ENCODE data around the gene SLC9A4.

Gene SLC9A4

DNA sequence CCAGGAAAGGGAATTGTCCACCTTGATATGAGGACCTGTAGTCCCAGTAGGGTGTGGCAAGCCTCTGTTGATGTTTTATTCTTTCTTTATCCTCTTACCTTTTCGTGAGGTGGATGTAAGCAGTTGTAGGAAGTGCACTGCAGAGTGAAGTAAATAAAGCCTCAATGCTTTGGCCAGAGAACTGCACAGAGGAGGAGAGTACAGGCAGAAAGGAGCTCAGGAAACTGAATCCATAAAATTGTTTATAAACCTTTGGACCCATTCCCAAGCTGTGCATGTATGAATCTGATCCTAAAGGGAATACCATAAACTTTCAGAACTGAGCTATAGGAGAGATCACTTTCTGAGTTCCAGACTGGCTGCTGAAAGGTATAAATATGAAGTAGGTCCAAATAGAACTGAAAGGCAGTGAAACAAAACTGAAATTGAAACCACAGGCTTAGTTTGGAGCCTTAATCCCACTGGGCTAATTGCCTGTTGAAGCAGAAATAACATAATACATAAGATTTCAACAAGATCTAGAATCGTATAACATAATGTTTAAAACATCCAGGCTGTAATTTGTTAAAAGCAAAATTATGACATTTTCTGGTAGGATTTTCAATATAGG, 17.9 kb upstream of the SLC9A4 start:
- no peak for DNase-seq

- no peak for DNase-seq
These were observed 12.6 kb upstream of the SLC9A4 start for GRCh38 chr2:102460467-102460866.

DNA sequence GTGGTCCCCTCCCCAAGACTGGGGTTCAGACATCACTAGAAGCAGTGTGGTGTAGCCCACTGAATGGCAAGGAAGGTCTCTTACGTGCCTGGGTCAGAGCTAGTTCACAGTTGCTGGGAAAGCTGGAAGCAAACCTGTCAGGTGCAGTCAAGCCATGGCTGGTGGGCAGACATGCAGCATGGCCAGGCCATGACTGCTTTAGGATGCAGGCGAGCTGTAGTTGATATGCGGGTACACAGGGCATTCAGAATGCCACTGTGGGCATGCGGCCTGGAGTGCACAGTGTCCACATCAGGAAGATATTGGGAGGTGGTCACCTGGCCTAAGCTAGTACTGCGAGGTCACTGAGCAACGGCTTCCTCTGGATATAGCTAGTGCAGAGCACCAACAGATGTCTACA, 11.8 kb upstream of the SLC9A4 start:
- DNase-seq: no peak

GRCh38 chr2:102463160-102463559, 9.9 kb upstream of the SLC9A4 start:
- no peak for DNase-seq

DNA sequence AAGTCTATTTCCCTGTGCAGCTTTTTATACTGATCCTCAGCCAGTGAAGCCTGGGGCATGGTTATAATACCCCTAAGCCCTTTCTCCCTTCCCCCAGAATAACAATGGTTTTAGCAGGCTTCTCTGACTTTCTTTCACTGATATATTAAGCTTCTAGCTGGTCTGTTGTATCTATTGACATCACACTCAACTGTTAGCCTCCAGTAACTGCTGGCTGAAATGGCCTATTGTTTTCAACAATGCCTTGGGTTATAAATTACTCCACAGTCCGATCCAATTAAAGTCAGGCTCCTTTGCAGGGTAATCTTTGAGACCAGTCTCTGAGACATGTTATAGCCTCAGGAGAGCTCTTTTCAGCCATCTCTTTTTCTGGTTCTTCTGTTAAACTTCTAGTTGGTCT, 2.9 kb upstream of the SLC9A4 start:
- no peak for DNase-seq

- DNase-seq: no peak
These were observed 605 bp downstream of the SLC9A4 start for GRCh38 chr2:102473631-102474030.

- no peak for DNase-seq
These were observed 1.8 kb downstream of the SLC9A4 start for GRCh38 chr2:102474785-102475184.

DNA sequence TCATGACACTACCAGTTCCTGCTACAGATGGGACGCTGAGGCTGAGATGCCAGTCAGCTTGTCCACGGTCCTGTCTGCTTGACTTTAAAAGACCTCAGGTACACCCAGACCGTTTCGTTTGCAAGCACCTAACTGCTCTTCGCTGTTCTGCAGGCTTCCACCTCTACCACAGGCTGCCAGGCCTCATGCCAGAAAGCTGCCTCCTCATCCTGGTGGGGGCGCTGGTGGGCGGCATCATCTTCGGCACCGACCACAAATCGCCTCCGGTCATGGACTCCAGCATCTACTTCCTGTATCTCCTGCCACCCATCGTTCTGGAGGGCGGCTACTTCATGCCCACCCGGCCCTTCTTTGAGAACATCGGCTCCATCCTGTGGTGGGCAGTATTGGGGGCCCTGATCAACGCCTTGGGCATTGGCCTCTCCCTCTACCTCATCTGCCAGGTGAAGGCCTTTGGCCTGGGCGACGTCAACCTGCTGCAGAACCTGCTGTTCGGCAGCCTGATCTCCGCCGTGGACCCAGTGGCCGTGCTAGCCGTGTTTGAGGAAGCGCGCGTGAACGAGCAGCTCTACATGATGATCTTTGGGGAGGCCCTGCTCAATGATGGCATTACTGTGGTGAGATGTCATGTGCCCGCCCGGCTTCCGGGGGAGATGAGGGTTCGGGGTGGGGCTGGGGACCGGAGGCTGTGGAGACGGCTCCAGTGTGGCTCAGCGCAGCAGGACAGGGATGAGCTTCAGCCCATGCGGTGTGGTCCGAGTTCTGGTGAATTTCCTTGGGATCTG, 5.9 kb downstream of the SLC9A4 start:
- no peak for DNase-seq

DNA sequence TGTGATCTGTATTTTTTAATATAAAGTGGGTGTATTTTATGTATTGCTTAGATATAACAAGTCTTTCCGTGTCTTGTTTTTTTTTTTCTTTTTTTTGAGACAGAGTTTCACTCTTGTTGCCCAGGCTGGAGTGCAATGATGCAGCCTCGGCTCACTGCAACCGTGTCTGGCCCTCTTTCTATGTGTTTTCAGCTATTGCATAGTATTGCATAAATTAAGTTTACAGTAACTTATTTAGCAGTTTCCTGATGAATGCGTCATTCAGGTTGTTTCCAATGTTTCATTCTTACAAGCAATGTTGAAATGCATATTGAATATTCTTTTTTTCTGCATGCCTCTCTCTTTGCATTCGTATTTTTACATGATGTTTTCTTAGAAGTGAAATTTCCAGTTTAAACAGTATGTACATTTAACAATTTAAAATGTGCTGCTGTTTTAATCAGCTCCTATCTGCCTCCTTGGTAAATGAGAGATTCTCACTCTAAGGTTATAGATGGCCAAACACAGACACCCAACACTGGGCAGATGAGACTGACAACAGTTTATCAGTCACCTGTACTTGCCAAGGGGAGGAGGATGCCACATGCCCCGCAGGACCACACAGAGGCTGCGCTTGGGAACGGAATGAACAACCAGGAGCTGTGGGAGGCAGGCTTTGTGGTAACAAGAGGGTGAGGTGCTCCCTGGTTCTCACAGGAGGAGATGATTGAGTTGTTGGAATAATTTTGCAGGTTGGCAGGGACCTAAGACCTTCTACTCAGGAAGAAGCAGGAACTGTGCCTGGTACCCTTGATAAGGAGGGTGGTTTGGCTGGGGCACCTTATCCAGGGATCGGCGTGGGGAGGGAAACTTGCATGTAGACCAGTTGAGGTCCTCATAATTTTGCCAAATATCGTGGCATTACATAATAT, 7.5 kb downstream of the SLC9A4 start:
- DNase-seq: no peak

GRCh38 chr2:102481931-102482330, 8.9 kb downstream of the SLC9A4 start:
- DNase-seq: no peak

DNA sequence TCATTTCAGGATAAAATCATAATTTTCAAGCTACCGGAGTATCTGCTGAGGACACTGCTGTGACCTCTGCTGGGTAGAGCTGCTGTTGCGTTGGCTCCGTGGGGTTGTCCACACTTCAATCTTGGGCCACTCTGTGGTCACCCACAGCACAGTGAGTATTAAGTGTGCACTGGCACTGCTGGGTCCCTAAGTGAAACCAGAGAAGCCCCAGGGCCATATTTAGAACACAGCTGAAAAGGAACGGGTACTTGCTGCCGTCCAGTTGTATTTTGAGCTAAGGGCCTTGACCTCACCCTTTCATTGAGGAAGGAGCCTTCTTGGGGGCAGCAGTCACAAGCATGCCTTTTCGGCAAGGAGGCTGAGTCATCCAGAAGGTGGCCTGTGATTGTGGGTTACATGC, 10.1 kb downstream of the SLC9A4 start:
- no peak for DNase-seq

DNA sequence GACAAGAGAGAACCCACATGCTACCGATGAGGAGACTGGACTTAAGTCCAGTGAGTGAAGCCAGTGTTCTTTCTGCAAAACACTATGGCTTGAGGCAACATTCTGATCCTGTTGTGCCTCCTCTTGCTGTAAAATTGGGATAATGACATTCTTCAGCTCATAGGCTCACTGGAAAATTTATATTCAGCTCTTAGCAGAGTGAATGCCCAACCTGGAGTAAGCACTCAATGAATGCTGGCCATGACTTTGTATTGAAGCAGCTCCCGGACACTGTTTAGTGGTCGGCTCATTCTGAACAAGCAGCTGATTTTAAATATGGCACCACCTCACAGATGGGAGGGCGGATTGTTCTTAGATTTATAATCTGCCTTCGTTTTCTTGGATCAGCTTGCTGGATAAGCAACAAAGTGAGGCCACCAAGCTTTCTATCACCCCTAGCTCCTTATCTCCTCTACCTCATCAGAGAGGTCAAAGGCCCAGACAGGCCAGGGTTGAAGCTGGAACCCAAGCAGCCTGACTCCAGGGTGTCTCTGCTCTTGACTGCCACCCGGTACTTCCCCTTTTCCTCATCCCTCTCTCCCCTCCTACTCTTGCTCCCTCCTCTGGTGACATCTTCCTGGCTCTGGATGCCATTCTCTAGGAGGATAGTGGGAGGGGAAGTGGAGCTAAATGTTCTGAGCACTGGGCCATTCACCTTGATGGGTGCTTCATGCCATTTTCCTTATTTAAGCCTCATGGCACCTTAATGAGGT, 11.5 kb downstream of the SLC9A4 start:
- DNase-seq: no peak

DNA sequence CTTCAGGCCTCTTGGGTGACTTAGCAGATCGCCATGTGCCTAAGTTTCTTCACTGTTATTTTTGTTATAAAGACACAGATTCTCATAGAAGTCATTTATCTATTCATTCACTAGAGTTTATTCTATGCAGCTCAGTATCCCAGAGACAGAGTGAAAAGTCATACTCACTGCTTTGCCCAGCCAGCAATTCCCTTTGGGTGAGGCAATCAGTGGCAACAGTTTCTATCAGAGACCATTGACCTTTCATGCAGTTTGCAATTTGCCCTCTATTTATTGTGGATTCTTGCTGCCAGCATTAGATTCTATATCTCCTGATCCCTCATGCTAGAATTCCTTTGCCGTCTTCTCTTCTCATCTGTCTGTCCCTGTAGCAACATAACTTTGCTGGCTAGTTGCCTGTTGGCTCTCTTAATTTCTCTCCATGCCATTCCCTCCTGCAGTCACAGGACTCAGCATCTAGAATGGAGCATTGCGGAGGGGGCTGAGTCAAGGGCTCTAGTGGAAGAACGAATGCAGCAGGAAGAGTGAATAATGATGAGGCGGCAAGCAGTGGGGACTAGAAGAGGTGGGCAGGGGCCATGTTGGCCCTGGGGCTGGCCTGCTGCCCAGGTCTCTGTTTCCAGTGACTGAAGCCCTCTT, 12.2 kb downstream of the SLC9A4 start:
- no peak for DNase-seq

- no peak for DNase-seq
These were observed 14.1 kb downstream of the SLC9A4 start for GRCh38 chr2:102486941-102487702.

GRCh38 chr2:102487761-102488462, 14.9 kb downstream of the SLC9A4 start:
- no peak for DNase-seq

- DNase-seq: no peak
These were observed 16.6 kb downstream of the SLC9A4 start for GRCh38 chr2:102489646-102490045.

GRCh38 chr2:102492006-102492405, 19.0 kb downstream of the SLC9A4 start:
- no peak for DNase-seq

DNA sequence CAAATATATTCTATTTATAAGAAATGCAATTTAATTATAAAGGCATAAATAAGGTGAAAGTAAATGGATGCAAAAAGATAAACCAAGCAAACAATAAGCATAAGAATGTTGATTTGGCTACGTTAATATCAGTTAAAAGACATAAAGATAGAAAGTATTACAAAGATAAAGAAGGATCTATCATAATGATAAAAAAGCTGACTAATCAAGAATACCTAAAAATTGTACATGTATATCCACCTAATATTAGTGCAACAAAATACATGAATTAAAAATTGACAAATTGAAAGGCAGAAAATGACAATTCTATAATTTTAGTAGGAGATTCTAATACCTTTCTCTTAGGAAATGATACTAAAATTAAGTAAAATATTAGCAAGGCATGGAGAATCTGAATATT, 21.5 kb downstream of the SLC9A4 start:
- no peak for DNase-seq

GRCh38 chr2:102498414-102498813, 25.4 kb downstream of the SLC9A4 start:
- DNase-seq: no peak

DNA sequence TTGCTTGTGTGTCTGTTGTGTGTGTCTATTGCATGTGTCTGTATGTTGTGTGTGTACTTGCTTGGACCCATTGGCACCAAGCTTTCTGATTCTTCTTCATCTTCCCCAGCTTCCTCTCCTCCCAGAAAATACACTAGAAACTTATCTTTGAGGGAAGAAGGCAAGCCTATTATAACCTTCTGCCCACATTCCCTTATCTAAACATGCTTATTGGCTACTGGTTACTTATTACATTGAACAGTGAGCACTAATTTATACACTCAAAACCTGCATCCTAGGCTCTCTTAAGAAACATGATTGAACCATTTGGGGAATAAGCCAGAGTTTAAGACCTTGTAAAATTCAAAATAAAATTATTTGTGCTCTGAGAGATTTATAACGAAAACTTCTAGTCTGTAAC, 26.5 kb downstream of the SLC9A4 start:
- DNase-seq: no peak

DNA sequence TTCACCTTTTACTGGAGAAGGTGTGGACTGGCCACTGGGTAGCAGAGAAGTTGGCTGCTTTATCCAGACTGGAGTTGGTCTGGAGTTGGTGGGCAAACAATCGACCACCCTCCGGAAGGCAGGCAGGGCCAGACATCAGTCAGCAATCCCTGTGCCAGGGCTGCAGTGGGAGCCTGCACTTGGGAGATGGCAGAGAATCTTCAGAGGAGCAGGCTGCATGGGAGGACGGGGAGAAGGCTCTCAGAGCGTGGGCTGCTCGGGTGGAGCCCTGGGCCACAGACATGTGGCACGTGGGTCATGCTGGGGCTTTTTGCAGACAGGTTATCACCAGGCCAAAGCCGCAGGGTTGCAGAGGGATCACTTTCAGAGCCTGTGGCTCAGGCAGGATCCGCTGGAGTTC, 29.6 kb downstream of the SLC9A4 start:
- no peak for DNase-seq

All from SHP77 (cell line).